Measurements from ENCODE around the gene WWOX. TPM values are rescaled to one million over a fixed set of nuclear protein-coding genes. Genes with fewer than 3 reads are reported as not detected.

Gene WWOX
- total and polyA plus RNA-seq, 2 donors (not counting 3 experiments of a cell fraction or from before 2014, with no cell fraction given), result 6.2 to 12.5 TPM

DNA sequence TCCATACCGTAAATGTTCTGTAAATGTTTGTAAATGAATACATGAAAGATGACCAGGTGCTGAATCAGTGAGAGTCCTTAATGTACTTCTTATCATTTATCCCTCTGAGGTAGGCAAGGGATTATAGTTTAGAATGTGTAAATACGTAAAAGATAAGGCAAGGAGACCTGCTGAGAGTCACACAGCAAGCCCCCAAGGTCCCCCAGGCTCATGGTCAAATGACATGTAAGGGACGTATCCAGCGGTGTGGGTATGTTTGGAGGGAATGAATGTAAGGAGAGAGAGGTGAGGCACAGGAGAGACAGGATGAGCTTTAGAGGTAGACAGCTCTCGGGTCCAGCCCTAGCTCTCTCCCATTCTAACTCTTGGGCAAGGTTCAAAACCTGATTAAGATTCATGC is 341.8 kb downstream of the WWOX start:
- ChIA-PET POLR2A (no interaction called here), CTCF (no interaction called here)

DNA sequence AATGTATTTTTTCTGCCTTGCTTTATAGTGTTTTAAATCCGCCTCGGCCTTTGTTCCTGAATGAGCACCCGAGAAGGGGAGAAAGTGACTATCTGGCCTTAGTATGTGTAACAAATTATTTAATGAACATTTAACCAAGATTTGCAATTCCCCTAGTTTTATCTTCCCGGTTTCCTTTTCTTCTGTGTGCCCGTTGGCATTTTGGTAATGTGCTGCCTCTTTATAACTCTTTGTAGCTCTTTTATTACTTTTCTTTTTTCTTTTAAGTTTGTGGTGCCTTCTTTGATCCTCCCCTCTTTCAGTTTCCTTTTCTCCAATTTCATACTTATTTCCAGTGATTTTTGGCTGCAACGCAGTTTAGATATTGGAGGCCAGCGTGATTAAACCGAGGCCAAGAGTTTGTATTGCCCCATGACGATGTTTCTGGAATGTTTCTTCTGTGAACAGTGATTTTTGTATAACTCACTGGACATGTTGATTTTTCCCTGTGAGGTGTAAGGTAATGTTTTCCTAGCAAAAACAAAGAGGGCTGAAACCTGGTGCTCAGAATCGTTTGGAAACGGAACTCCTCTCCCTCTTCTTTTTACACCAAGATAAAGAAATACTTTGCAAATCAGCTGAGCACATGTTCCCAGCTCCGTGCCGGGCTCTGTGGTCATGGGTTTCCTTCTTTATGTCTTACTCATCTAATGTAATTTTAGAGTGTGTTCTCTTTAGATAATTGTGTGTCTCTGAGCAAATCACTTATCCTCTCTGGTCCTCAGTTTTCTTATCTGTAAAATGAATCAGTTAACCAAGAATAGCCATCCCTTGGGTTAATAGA is 344.3 kb downstream of the WWOX start:
- Histone ChIP-seq H3K79me2 (ENCODE audit: control insufficient read depth, insufficient read depth, low read length) (no peaks in the 10 kb centered on the region), H3K4me3 (replicated peaks in 1 of 3; ENCODE audit: insufficient read depth in 1 of 3, low read depth in 1 of 3, low read length in 3 of 3) (no peak overlapping the region), H2AFZ (ENCODE audit: low read depth, low read length) (no peak overlapping the region), H3K9me1 (replicated peaks; ENCODE audit: control insufficient read depth, extremely low read depth, insufficient read depth, low read length) (no peaks in the 10 kb centered on the region), H3K9me3 (replicated peaks; ENCODE audit: control insufficient read depth, insufficient read depth, low read length) (no peaks in the 10 kb centered on the region), H3K9ac (replicated peaks; ENCODE audit: extremely low read depth, insufficient read depth, low read length) (no peak overlapping the region), H4K20me1 (replicated peaks; ENCODE audit: control insufficient read depth, extremely low read depth, insufficient read depth, low read length) (no peaks in the 10 kb centered on the region), H3K4me1 (ENCODE audit: control insufficient read depth, extremely low read depth, insufficient read depth, low read length) (no peaks in the 10 kb centered on the region), H3K4me2 (ENCODE audit: insufficient read depth, low read length) (no peak overlapping the region), H3K27ac (ENCODE audit: insufficient read depth, low read depth, low read length) (no peak overlapping the region), H3K36me3 (ENCODE audit: control insufficient read depth in 2 of 2, extremely low read depth in 1 of 2, insufficient read depth in 2 of 2, low read length in 2 of 2) (no peaks in the 10 kb centered on the region), H3K27me3 (ENCODE audit: control insufficient read depth in 2 of 2, insufficient read depth in 2 of 2, low read length in 2 of 2) (no peaks in the 10 kb centered on the region)
- FAIRE-seq (no peak), DNase-seq (ENCODE audit: low read depth, low spot score) (no peak)
- dilution Hi-C loops (cut with MboI; ENCODE audit: extremely low pct_ligation_motif_present, low sequenced_read_pairs) (no loop called here), intact Hi-C loops (cut with micrococcal nuclease) (no loop called here)
- no TSS peak for BruUV-seq (replicated peaks)
- POLR2A ChIA-PET, result no interaction called here
- TF ChIP-seq GATA2 (IDR thresholded peaks at IDR 0.05; ENCODE audit: insufficient read depth, insufficient read length, low read depth, low read length) (no peak), POLR2A (IDR thresholded peaks at IDR 0.05; ENCODE audit: low read depth, low read length) (no peak), POLR2AphosphoS5 (IDR thresholded peaks at IDR 0.05; ENCODE audit: insufficient read depth, low read depth, low read length) (no peak), MYC (IDR thresholded peaks at IDR 0.05; ENCODE audit: low read depth, low read length) (no peak), FOS (IDR thresholded peaks at IDR 0.05; ENCODE audit: borderline replicate concordance, insufficient read depth, low read length) (no peak), JUN (IDR thresholded peaks at IDR 0.05; ENCODE audit: borderline replicate concordance, insufficient read depth, insufficient read length, low read depth) (no peak)
- TF ChIP-seq, protein P1, sequence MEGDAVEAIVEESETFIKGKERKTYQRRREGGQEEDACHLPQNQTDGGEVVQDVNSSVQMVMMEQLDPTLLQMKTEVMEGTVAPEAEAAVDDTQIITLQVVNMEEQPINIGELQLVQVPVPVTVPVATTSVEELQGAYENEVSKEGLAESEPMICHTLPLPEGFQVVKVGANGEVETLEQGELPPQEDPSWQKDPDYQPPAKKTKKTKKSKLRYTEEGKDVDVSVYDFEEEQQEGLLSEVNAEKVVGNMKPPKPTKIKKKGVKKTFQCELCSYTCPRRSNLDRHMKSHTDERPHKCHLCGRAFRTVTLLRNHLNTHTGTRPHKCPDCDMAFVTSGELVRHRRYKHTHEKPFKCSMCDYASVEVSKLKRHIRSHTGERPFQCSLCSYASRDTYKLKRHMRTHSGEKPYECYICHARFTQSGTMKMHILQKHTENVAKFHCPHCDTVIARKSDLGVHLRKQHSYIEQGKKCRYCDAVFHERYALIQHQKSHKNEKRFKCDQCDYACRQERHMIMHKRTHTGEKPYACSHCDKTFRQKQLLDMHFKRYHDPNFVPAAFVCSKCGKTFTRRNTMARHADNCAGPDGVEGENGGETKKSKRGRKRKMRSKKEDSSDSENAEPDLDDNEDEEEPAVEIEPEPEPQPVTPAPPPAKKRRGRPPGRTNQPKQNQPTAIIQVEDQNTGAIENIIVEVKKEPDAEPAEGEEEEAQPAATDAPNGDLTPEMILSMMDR (IDR thresholded peaks at IDR 0.05; ENCODE audit: extremely low read depth in 1 of 2, insufficient read depth in 1 of 2, low read depth in 1 of 2, low read length in 2 of 2), result no peak
- CTCF ChIA-PET, result no interaction called here

More for the DNA sequence above, 341.8 kb downstream of the WWOX start:
- no peaks in the 10 kb centered on the region for H3K9me1 ChIP-seq (replicated peaks; ENCODE audit: control insufficient read depth, extremely low read depth, insufficient read depth, low read length)
- no peaks in the 10 kb centered on the region for H3K36me3 ChIP-seq (ENCODE audit: control insufficient read depth in 2 of 2, extremely low read depth in 1 of 2, insufficient read depth in 2 of 2, low read length in 2 of 2)
- H3K79me2 ChIP-seq (ENCODE audit: control insufficient read depth, insufficient read depth, low read length), result no peaks in the 10 kb centered on the region
- intact Hi-C loops (cut with micrococcal nuclease), result no loop called here
- H3K4me1 ChIP-seq (ENCODE audit: control insufficient read depth, extremely low read depth, insufficient read depth, low read length), result no peaks in the 10 kb centered on the region
- no peak for DNase-seq (ENCODE audit: low read depth, low spot score)
- H3K9ac ChIP-seq (replicated peaks; ENCODE audit: extremely low read depth, insufficient read depth, low read length), result no peak overlapping the region
- BruUV-seq (replicated peaks), result no TSS peak
- H3K27ac ChIP-seq (ENCODE audit: insufficient read depth, low read depth, low read length), result no peak overlapping the region
- TF ChIP-seq JUN (IDR thresholded peaks at IDR 0.05; ENCODE audit: borderline replicate concordance, insufficient read depth, insufficient read length, low read depth), result no peak
- TF ChIP-seq, protein P1 (IDR thresholded peaks at IDR 0.05; ENCODE audit: extremely low read depth in 1 of 2, insufficient read depth in 1 of 2, low read depth in 1 of 2, low read length in 2 of 2), result no peak
- dilution Hi-C loops (cut with MboI; ENCODE audit: extremely low pct_ligation_motif_present, low sequenced_read_pairs), result no loop called here
- no peak overlapping the region for H3K4me3 ChIP-seq (replicated peaks in 1 of 3; ENCODE audit: insufficient read depth in 1 of 3, low read depth in 1 of 3, low read length in 3 of 3)
- H2AFZ ChIP-seq (ENCODE audit: low read depth, low read length), result no peak overlapping the region
- H3K27me3 ChIP-seq (ENCODE audit: control insufficient read depth in 2 of 2, insufficient read depth in 2 of 2, low read length in 2 of 2), result no peaks in the 10 kb centered on the region
- H3K9me3 ChIP-seq (replicated peaks; ENCODE audit: control insufficient read depth, insufficient read depth, low read length), result no peaks in the 10 kb centered on the region
- FAIRE-seq, result no peak
- H3K4me2 ChIP-seq (ENCODE audit: insufficient read depth, low read length), result no peak overlapping the region
- no peaks in the 10 kb centered on the region for H4K20me1 ChIP-seq (replicated peaks; ENCODE audit: control insufficient read depth, extremely low read depth, insufficient read depth, low read length)
